H1 (cell line): ENCODE data around the gene ANKRD30BL. TPM values are rescaled to one million over a fixed set of nuclear protein-coding genes. Genes with fewer than 3 reads are reported as not detected.
"Not testable (repeated sequence)": the region's sequence is repeated elsewhere in the genome, so short reads cannot be mapped to it uniquely, and the experiment has no call there.

Experiments used
- CTCF ChIA-PET: fragments of 300-600 bp; sonication (Branson Sonifier 250); formaldehyde crosslinking; loops from one replicate; lab custom pipeline; 2021; ENCODE audit not compliant: partially characterized antibody; lab: Charles Lee
- POLR2A ChIA-PET: fragments of 300-600 bp; sonication (Branson Sonifier 250); formaldehyde crosslinking; loops from one replicate; lab custom pipeline; 2021; ENCODE audit warnings: inconsistent platforms; ENCODE audit not compliant: partially characterized antibody; lab: Charles Lee
- DNase-seq, 2 experiments: peaks; one replicate each; pipeline versions ENCODE4 v3.0.0 to v3.0.0-alpha.2; 2010 to 2022; ENCODE audit warnings: low spot score in 2 of 2, low read depth in 1 of 2, mixed read lengths in 1 of 2
- FAIRE-seq: peaks from 2 replicates; lab custom pipeline; 2011; peaks lifted over from hg19 to GRCh38; lab: Jason Lieb, UNC
- H2AFZ ChIP-seq: 2 replicates; pipeline ENCODE4 v1.8.1; 2012; ENCODE audit warnings: low read length, inconsistent platforms
- H2AK5ac ChIP-seq: 2 replicates; pipeline ENCODE4 v1.6.1; 2013; ENCODE audit warnings: low read depth, low read length
- H2BK120ac ChIP-seq: replicated peaks from 2 replicates; pipeline ENCODE3; 2013; ENCODE audit warnings: low read depth, low read length, inconsistent platforms
- H2BK12ac ChIP-seq: 2 replicates; pipeline ENCODE4 v1.6.1; 2013; ENCODE audit warnings: low read depth, low read length
- H2BK15ac ChIP-seq: 2 replicates; pipeline ENCODE4 v1.6.1; 2013; ENCODE audit warnings: low read length
- H2BK20ac ChIP-seq: 2 replicates; pipeline ENCODE4 v1.6.1; 2013; ENCODE audit warnings: low read length
- H2BK5ac ChIP-seq: 2 replicates; pipeline ENCODE4 v1.6.1; 2013; ENCODE audit warnings: low read depth, low read length
- H3K14ac ChIP-seq: 2 replicates; pipeline ENCODE4 v1.6.1; 2013; ENCODE audit warnings: inconsistent platforms; ENCODE audit not compliant: insufficient read length
- H3K18ac ChIP-seq: 2 replicates; pipeline ENCODE4 v1.6.1; 2013; ENCODE audit warnings: low read length; ENCODE audit errors: extremely low read depth
- H3K23ac ChIP-seq: 2 replicates; pipeline ENCODE4 v1.6.1; 2013; ENCODE audit warnings: inconsistent platforms; ENCODE audit not compliant: insufficient read length
- H3K23me2 ChIP-seq: 2 replicates; pipeline ENCODE4 v1.6.1; 2013; ENCODE audit warnings: low read depth, low read length
- H3K27ac ChIP-seq: 2 replicates; pipeline ENCODE4 v1.6.1; 2011; ENCODE audit warnings: low read depth, low read length, inconsistent platforms
- H3K27me3 ChIP-seq, 4 experiments: replicated peaks in 1 of 4; 1 replicate in 1 of 4; 2 replicates in 3 of 4; pipeline versions ENCODE4 v1.6.1 to v1.8.1; 2011 to 2013; ENCODE audit warnings: low read length in 3 of 4, mild to moderate bottlenecking in 3 of 4, inconsistent platforms in 2 of 4, mixed read lengths in 2 of 4, moderate library complexity in 1 of 4; ENCODE audit not compliant: control insufficient read depth in 3 of 4, insufficient read depth in 3 of 4; ENCODE audit errors: extremely low read depth in 1 of 4
- H3K36me3 ChIP-seq, 4 experiments: 2 replicates each; pipeline versions ENCODE4 v1.6.1 to v1.8.1; 2011 to 2013; ENCODE audit warnings: mild to moderate bottlenecking in 4 of 4, low read length in 3 of 4, moderate library complexity in 2 of 4, control low read depth in 1 of 4, inconsistent platforms in 1 of 4; ENCODE audit not compliant: insufficient read depth in 4 of 4, control insufficient read depth in 2 of 4
- H3K4ac ChIP-seq: replicated peaks from 2 replicates; pipeline ENCODE3; 2013; ENCODE audit warnings: low read length, low read depth, mixed read lengths, inconsistent platforms; ENCODE audit not compliant: insufficient read length
- H3K4me1 ChIP-seq, 4 experiments: replicated peaks in 1 of 4; 1 replicate in 1 of 4; 2 replicates in 3 of 4; pipeline versions ENCODE4 v1.6.1 to v1.8.1; 2011 to 2013; ENCODE audit warnings: low read length in 3 of 4, inconsistent platforms in 2 of 4, mixed read lengths in 1 of 4; ENCODE audit not compliant: insufficient read depth in 4 of 4, control insufficient read depth in 3 of 4
- H3K4me2 ChIP-seq, 2 experiments: 2 replicates each; pipeline versions ENCODE4 v1.6.1 to v1.8.1; 2011 to 2013; ENCODE audit warnings: low read depth in 2 of 2, low read length in 2 of 2, control low read depth in 1 of 2, inconsistent platforms in 1 of 2, mild to moderate bottlenecking in 1 of 2; ENCODE audit not compliant: insufficient read depth in 1 of 2
- H3K4me3 ChIP-seq, 4 experiments: fragments of 200-600, 300-600 bp in 1 of 4; sonication (generic), shearing (Covaris generic), sonication (Bioruptor Twin) in 1 of 4; 2 replicates each; pipeline versions ENCODE4 v1.5.1 to v1.8.1; 2011 to 2016; ENCODE audit warnings: low read length in 4 of 4, low read depth in 3 of 4, control low read depth in 2 of 4, inconsistent platforms in 2 of 4, mild to moderate bottlenecking in 2 of 4, mixed read lengths in 1 of 4, moderate library complexity in 1 of 4; ENCODE audit not compliant: insufficient read depth in 2 of 4; ENCODE audit errors: extremely low read depth in 1 of 4
- H3K56ac ChIP-seq: replicated peaks from 2 replicates; pipeline ENCODE3; 2013; ENCODE audit warnings: low read depth, mild to moderate bottlenecking, mixed read lengths, low read length, inconsistent platforms; ENCODE audit not compliant: insufficient read length
- H3K79me1 ChIP-seq: 2 replicates; pipeline ENCODE4 v1.6.1; 2013; ENCODE audit warnings: low read depth, low read length, control low read depth
- H3K79me2 ChIP-seq, 2 experiments: 2 replicates each; pipeline versions ENCODE4 v1.6.1 to v1.8.1; 2012 to 2013; ENCODE audit warnings: low read length in 2 of 2, mild to moderate bottlenecking in 2 of 2, inconsistent platforms in 1 of 2; ENCODE audit not compliant: insufficient read depth in 2 of 2, control insufficient read depth in 1 of 2
- H3K9ac ChIP-seq, 4 experiments: replicated peaks in 1 of 4; 1 replicate in 1 of 4; 2 replicates in 3 of 4; pipeline versions ENCODE4 v1.6.1 to v1.8.1; 2011 to 2013; ENCODE audit warnings: low read depth in 3 of 4, low read length in 3 of 4, control low read depth in 2 of 4, mild to moderate bottlenecking in 2 of 4, moderate library complexity in 2 of 4, inconsistent platforms in 1 of 4; ENCODE audit errors: extremely low read depth in 1 of 4
- H3K9me3 ChIP-seq, 2 experiments: 2 replicates each; pipeline versions ENCODE4 v1.6.1 to v1.8.1; 2012 to 2013; ENCODE audit warnings: mild to moderate bottlenecking in 2 of 2, moderate library complexity in 2 of 2, control low read depth in 1 of 2, inconsistent platforms in 1 of 2, low read depth in 1 of 2, low read length in 1 of 2, mixed read lengths in 1 of 2; ENCODE audit not compliant: insufficient read depth in 2 of 2
- H4K20me1 ChIP-seq, 2 experiments: replicated peaks in 1 of 2; 2 replicates each; pipeline versions ENCODE3 to v1.8.1; 2011 to 2013; ENCODE audit warnings: inconsistent platforms in 2 of 2, low read length in 2 of 2, mild to moderate bottlenecking in 1 of 2; ENCODE audit not compliant: insufficient read depth in 2 of 2, control insufficient read depth in 1 of 2
- H4K5ac ChIP-seq: 2 replicates; pipeline ENCODE4 v1.6.1; 2013; ENCODE audit warnings: low read length, low read depth, mixed read lengths, inconsistent platforms; ENCODE audit not compliant: insufficient read length
- H4K8ac ChIP-seq: 2 replicates; pipeline ENCODE4 v1.8.0; 2013; ENCODE audit warnings: mild to moderate bottlenecking, moderate library complexity, low read length, inconsistent platforms; ENCODE audit not compliant: insufficient read depth; ENCODE audit errors: extremely low read depth
- H4K91ac ChIP-seq: replicated peaks from 2 replicates; pipeline ENCODE3; 2013; ENCODE audit warnings: low read length, mixed read lengths, inconsistent platforms; ENCODE audit not compliant: insufficient read length
- WGBS, 2 experiments: shearing (Covaris generic) in 1 of 2; methylation state at CpG; one replicate each; pipeline versions ENCODE4 v1.1.6 to v1.1.7; 2013 to 2015; ENCODE audit warnings: low lambda C conversion rate in 2 of 2, mixed read lengths in 2 of 2, inconsistent platforms in 1 of 2, low coverage in 1 of 2, missing lambda C conversion rate in 1 of 2; ENCODE audit not compliant: insufficient replicate concordance in 2 of 2, insufficient coverage in 1 of 2, insufficient read length in 1 of 2; ENCODE audit errors: extremely low coverage in 1 of 2, missing lambda C conversion rate in 1 of 2; 5-methylcytosine and 5-hydroxymethylcytosine counted together
- long read RNA-seq, 2 experiments: library from RNA in 1 of 2; library from capped mRNA in 1 of 2; stranded (forward); transcript quantifications; one replicate each; pipeline ENCODE4 v2.0.0, GENCODE V29; 2021; ENCODE audit warnings: inconsistent platforms in 1 of 2
- polyA minus RNA-seq, 3 experiments: library from RNA; depleted of rRNA, polyadenylated mRNA; stranded (reverse); fragments of >200 nt; gene quantifications; 1 replicate in 2 of 3; 2 replicates in 1 of 3; pipeline ENCODE4 v1.2.3, GENCODE V29; 2011
- polyA plus RNA-seq, 7 experiments: library from polyadenylated mRNA; depleted of rRNA in 3 of 7; stranded (reverse) in 5 of 7; unstranded in 2 of 7; fragments of >200 nt in 5 of 7; fragments of 200-250 nt in 2 of 7; gene quantifications; 1 replicate in 5 of 7; 2 replicates in 1 of 7; 4 replicates in 1 of 7; pipeline versions ENCODE4 v1.2.1 to v1.2.3, GENCODE V29; 2011 to 2013; ENCODE audit warnings: missing spikeins in 2 of 7, mixed read lengths in 2 of 7
- total RNA-seq: library from RNA; stranded (reverse); fragmentation: NEBNext Ultra II Directional; extraction: Animal tissue kit (Norgen Biotek cat#: 25700); gene quantifications from 2 replicates; pipeline ENCODE4 v1.2.1, GENCODE V29; 2021

ANKRD30BL gene, protein sequence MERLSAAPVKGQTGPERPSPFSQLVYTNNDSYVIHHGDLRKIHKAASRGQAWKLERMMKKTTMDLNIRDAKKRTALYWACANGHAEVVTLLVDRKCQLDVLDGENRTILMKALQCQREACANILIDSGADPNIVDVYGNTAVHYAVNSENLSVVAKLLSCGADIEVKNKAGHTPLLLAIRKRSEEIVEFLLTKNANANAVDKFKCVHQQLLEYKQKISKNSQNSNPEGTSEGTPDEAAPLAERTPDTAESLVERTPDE
- total RNA-seq (not detected in 2 replicates), polyA plus RNA-seq (2011; rRNA removed) (0.05 and 0.06 TPM in 2 replicates), polyA minus RNA-seq (2011; rRNA and poly(A)+ RNA removed) (not detected in 2 replicates)
- 0.05 TPM for polyA plus RNA-seq (2011; cell fraction: cytosol; rRNA removed)
- 0.13 TPM for polyA plus RNA-seq (2011; cell fraction: nucleus; rRNA removed)
- not detected in 4 replicates for polyA plus RNA-seq (2012, experiment 1 of 2)
- polyA plus RNA-seq (2012, experiment 2 of 2), result not detected
- polyA plus RNA-seq (2013, experiment 1 of 2), result not detected
- polyA plus RNA-seq (2013, experiment 2 of 2), result not detected
- not detected for polyA minus RNA-seq (2011; cell fraction: cytosol; rRNA and poly(A)+ RNA removed)
- polyA minus RNA-seq (2011; cell fraction: nucleus; rRNA and poly(A)+ RNA removed), result not detected
- long read RNA-seq, experiment 1, result 0 reads
- long read RNA-seq, experiment 2, result 0 reads

DNA sequence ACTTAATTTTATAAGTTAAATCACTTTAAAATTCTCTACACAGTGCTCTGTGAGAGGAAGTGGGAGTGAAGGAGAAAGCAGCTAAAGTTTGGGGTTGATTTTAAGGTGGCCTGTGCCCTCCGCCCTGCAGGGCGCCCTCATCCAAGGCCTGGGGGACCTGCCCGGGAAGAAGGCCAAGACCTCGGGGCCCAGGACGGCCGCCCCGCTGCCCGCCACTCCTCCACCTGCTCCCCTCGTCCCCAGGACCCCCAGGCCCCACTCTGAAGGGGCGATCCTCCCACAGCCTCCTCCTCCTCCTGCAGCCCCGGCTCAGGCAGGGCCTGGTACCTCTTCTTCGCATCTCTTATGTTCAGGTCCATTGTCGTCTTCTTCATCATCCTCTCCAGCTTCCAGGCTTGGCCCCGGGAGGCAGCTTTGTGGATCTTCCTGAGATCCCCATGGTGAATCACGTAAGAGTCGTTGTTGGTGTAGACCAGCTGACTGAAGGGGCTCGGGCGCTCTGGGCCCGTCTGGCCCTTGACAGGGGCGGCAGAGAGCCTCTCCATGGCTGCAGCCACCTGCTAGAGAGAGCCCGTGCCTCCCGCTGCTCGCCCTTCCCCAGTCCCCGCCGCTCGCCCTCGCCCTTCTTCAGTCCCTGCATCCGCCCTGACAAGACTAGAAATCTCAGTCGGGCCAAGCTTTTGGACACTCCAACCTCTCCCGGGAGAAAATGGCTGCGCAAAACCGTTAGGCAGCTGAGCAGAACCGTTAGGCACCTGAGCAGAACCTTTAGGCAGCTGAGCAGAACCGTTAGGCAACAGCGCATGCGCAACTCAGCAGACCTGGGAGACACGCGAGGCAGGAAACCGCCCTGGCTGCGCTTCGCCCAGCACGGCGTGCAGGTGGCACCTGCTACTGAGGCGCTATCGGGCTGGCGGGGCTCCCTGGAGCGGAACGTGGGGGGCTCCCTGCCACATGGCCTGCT, at the start of gene ANKRD30BL:
TSS of gene ANKRD30BL (minus strand) at position 792 of the 964 bp plus-strand sequence. CDS start at position 545, 247 bp downstream.
- H2BK15ac ChIP-seq, H4K5ac ChIP-seq, H3K79me2 ChIP-seq, H2AK5ac ChIP-seq, H2BK20ac ChIP-seq, H3K23ac ChIP-seq, H3K4me2 ChIP-seq, POLR2A ChIA-PET, CTCF ChIA-PET, DNase-seq, H3K4me1 ChIP-seq, H3K79me1 ChIP-seq, FAIRE-seq, H3K56ac ChIP-seq, H3K4me3 ChIP-seq, H3K23me2 ChIP-seq, H3K27me3 ChIP-seq, H2BK5ac ChIP-seq, H2AFZ ChIP-seq, H2BK120ac ChIP-seq, H3K27ac ChIP-seq, H3K18ac ChIP-seq, H4K20me1 ChIP-seq, H3K9ac ChIP-seq, H3K14ac ChIP-seq, H4K8ac ChIP-seq, H2BK12ac ChIP-seq, H3K36me3 ChIP-seq, H4K91ac ChIP-seq, H3K4ac ChIP-seq, H3K9me3 ChIP-seq: not testable (repeated sequence)
- WGBS, 2 experiments, result 92% methylated on average over 10 of the region's 48 CpGs; no CpG with 5 or more reads in 1 of the 2 experiments
